Esophagus muscularis mucosa (tissue), 4 donors: ENCODE results near the gene PCBP3.

ENCODE experiments used
- CTCF ChIP-seq, 3 experiments: fragments of 200-600 bp in 2 of 3; fragments of 450-650 bp in 1 of 3; sonication (generic) in 2 of 3; IDR thresholded peaks; one replicate each; pipeline ENCODE4 v1.5.1; 2017 to 2019; ENCODE audit warnings: antibody characterized with exemption in 3 of 3, mild to moderate bottlenecking in 2 of 3, moderate library complexity in 1 of 3
- EP300 ChIP-seq: sonication (generic); formaldehyde crosslinking; IDR thresholded peaks from one replicate; pipeline ENCODE4 v1.6.1; 2017; ENCODE audit warnings: antibody characterized with exemption
- POLR2A ChIP-seq: fragments of 450-650 bp; IDR thresholded peaks from one replicate; pipeline ENCODE4 v1.6.1; 2017; ENCODE audit warnings: antibody characterized with exemption, moderate library complexity, mild to moderate bottlenecking, low read depth
- POLR2AphosphoS5 ChIP-seq, 2 donors: sonication (generic); formaldehyde crosslinking; IDR thresholded peaks; one replicate each; pipeline ENCODE4 v1.6.1; 2017; ENCODE audit warnings: antibody characterized with exemption in 2 of 2

DNA sequence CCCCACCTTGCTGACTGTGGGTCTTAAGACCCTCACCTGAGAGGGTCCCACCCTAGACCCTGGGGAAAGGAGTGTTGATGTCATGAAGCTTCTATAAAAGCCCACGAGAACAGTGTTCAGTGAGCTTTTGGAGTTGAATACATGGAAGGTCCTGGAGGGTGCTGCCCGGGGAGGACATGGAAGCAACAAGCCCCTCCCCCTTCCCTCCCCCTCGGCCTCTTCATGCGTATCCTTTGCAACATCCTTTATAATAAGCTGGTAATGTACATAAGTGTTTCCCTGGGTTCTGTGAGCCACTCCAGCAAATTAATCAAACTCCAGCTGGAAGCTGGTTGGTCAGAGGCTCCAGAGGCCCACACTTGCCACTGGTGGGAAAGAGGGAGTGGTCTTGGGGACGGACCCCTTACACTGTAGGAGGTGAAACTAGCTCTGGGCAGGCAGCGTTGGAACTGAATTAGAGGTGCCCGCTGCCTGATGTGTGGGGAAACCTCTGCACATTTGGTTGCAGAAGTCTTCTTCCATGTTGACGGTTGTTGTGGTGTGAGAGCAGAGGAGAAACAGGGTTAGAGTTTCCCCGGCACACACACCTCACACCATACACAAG lies 323.4 kb downstream of the PCBP3 start:
- no peak for TF ChIP-seq POLR2A
- no peak for TF ChIP-seq CTCF (IDR thresholded peaks at IDR 0.05)
- no peak for TF ChIP-seq POLR2AphosphoS5 (IDR thresholded peaks at IDR 0.05)
- TF ChIP-seq EP300: no peak
